Activated naive CD8-positive, alpha-beta T cell treated with anti-CD3 and anti-CD28 coated beads for 36 hours (primary cell): ENCODE measurements around the gene NR2E3. TPM values are rescaled to one million over a fixed set of nuclear protein-coding genes. Genes with fewer than 3 reads are reported as not detected.
"Not testable (repeated sequence)": the region's sequence is repeated elsewhere in the genome, so short reads cannot be mapped to it uniquely, and the experiment has no call there.

Source experiments
- DNase-seq: peaks from one replicate; pipeline ENCODE4 v3.0.0; 2021
- H3K27ac Mint-ChIP-seq: one replicate; pipeline ENCODE4 v1.8.0; 2022; ENCODE audit warnings: mild to moderate bottlenecking, moderate library complexity, mixed read lengths
- H3K27me3 Mint-ChIP-seq: one replicate; pipeline ENCODE4 v1.8.0; 2022; ENCODE audit warnings: mild to moderate bottlenecking, mixed read lengths
- H3K36me3 Mint-ChIP-seq: one replicate; pipeline ENCODE4 v1.8.0; 2021; ENCODE audit warnings: mild to moderate bottlenecking, mixed read lengths
- H3K4me1 Mint-ChIP-seq: one replicate; pipeline ENCODE4 v1.8.0; 2021; ENCODE audit warnings: mixed read lengths
- H3K4me3 Mint-ChIP-seq: one replicate; pipeline ENCODE4 v1.8.0; 2022; ENCODE audit warnings: mild to moderate bottlenecking, moderate library complexity, mixed read lengths
- H3K9me3 Mint-ChIP-seq: one replicate; pipeline ENCODE4 v1.8.0; 2022; ENCODE audit warnings: mixed read lengths
- total RNA-seq, 2 experiments: library from RNA; stranded (reverse); gene quantifications; one replicate each; pipeline ENCODE4 v1.2.3, GENCODE V29; 2021

The NR2E3 gene
- total RNA-seq, 2 experiments from 2014 or later, result not detected

- Mint-ChIP-seq H3K4me1 (no peaks in the 10 kb centered on the region), H3K9me3 (peaks cover 39% of the 10 kb centered on the region), H3K36me3 (peaks cover 48% of the 10 kb centered on the region), H3K4me3 (no peak overlapping the region), H3K27me3 (no peaks in the 10 kb centered on the region), H3K27ac (no peak overlapping the region)
- DNase-seq, result no peak
Observed at GRCh38 chr15:71821547-71822129, 11.3 kb downstream of the NR2E3 start.

DNA sequence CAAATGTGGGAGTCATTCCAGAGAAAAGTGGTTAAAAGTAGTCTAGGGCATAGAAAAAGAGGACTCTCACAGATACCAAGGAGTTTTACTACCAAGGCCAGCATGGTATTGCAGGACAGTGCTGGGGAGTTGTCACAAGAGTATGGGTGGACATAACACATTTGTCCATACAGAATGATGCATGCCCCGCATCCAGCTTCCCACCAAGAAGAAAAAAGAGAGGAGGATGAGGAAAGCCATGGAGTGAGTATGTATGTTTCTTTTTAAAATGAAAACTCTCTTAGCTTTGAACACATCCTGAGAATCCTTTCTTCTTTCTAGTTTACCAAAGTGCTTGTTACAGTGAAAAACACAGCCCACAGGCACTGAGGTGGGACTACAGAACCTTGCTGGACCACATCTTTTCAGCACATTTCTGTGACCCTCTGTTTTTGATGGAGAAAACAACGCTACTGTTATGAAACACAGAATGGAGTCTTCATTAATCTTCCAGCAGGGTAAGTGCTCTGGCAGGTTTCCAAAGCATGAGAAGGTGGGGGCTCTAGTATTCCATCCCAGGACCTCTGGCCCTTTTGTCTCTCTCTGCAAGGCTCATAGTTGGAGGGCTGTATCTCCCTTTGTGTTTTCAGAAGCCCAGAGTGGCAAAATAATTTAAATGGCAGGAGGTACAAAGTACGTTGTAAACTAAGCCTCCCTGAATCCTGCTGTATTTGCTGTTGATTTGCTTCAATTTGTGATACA lies 12.7 kb downstream of the NR2E3 start:
- H3K4me1 Mint-ChIP-seq, result no peaks in the 10 kb centered on the region
- DNase-seq, result no peak
- no peak overlapping the region for H3K27ac Mint-ChIP-seq
- peaks cover 62% of the 10 kb centered on the region for H3K36me3 Mint-ChIP-seq
- H3K4me3 Mint-ChIP-seq, result no peak overlapping the region
- H3K27me3 Mint-ChIP-seq, result no peaks in the 10 kb centered on the region
- peaks cover 36% of the 10 kb centered on the region for H3K9me3 Mint-ChIP-seq

DNA sequence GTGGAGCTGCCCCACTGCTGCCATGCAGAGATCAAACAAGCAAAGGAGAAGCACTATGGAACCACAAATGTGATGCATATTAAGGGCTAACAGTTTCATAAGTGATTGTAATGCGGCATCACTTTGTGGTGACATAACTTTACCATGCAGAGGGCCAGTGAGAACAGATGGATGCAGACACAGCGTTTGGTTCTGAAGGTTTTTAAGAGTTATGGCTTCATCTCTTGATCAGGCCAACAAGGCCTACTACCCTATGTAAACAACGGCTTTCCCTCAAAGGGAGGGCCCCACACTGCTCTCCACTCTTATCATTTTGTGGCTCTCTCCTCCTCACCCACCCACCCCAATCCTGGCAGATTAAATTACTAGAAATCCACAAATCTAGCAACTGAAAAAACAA lies 13.4 kb downstream of the NR2E3 start:
- Mint-ChIP-seq H3K4me1 (no peaks in the 10 kb centered on the region), H3K27me3 (no peaks in the 10 kb centered on the region), H3K27ac (no peak overlapping the region), H3K36me3 (peaks cover 70% of the 10 kb centered on the region), H3K9me3 (peaks cover 33% of the 10 kb centered on the region), H3K4me3 (no peak overlapping the region)
- DNase-seq, result no peak

DNA sequence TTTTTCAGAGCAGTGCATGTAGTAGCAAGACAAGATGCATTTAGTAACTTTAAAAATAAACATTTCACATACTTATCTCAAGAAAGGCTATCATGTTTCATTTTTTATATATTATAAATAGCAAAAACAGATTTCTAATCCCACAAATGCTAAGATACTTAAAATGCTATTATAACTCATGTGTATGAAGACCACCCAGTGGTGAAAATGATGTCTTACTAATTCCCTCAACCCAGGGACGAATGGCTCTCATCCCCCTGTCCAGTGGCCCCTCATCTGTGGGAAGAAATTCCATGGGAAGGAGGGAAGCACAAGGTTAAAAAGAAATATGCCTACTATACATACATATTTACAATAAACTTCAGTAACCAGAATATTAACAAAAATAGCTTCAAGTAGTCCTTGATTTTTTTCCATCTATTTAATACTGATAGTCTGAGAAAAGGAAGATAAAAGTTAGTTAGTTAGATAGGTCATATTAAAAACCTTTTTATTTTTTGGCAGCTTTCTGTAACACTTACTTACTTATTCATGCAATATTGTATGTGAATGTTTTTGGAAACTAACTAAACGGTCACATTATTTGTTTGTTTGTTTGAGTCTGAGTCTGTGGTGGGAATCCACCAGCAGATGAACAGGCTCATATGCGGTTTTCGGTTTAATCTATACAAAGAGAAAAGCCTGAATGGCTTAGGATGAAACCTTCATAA lies 14.8 kb downstream of the NR2E3 start:
- no peaks in the 10 kb centered on the region for H3K4me1 Mint-ChIP-seq
- peaks cover 80% of the 10 kb centered on the region for H3K36me3 Mint-ChIP-seq
- no peak overlapping the region for H3K4me3 Mint-ChIP-seq
- DNase-seq, result no peak
- H3K27ac Mint-ChIP-seq, result no peak overlapping the region
- peaks cover 26% of the 10 kb centered on the region for H3K9me3 Mint-ChIP-seq
- no peaks in the 10 kb centered on the region for H3K27me3 Mint-ChIP-seq

GRCh38 chr15:71826196-71826595 lies 15.8 kb downstream of the NR2E3 start:
- Mint-ChIP-seq H3K27ac (no peak overlapping the region), H3K36me3 (peaks cover 78% of the 10 kb centered on the region), H3K4me1 (no peaks in the 10 kb centered on the region), H3K9me3 (peaks cover 20% of the 10 kb centered on the region), H3K4me3 (no peak overlapping the region), H3K27me3 (no peaks in the 10 kb centered on the region)
- DNase-seq, result no peak

DNA sequence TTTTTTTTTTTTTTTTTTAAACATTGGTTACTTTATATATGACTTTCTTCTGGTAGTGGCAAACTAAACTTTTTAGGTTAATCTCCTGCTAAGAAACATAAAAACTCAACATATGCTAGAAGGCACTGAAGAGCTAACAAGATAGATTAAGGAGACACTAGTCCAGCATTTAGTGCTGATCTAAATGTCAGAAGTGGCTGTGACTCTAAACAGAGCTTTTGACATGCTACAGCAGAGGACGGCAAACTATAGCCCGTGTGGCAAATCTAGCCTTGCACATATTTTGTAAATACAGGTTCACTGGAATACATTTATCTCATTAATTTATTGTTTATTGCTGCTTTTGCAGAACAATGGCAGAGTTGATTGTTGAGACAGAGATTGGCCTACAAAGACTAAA lies 20.6 kb downstream of the NR2E3 start:
- no peak overlapping the region for H3K27ac Mint-ChIP-seq
- H3K36me3 Mint-ChIP-seq, result peaks cover 43% of the 10 kb centered on the region

GRCh38 chr15:71841563-71841962 lies 31.2 kb downstream of the NR2E3 start:
- no peak overlapping the region for H3K4me3 Mint-ChIP-seq
- DNase-seq, result no peak
- H3K27ac Mint-ChIP-seq, result no peak overlapping the region
- peaks cover 10% of the 10 kb centered on the region for H3K4me1 Mint-ChIP-seq
- no peaks in the 10 kb centered on the region for H3K27me3 Mint-ChIP-seq
- H3K9me3 Mint-ChIP-seq, result no peaks in the 10 kb centered on the region
- H3K36me3 Mint-ChIP-seq, result no peaks in the 10 kb centered on the region

More for the DNA sequence above, 20.6 kb downstream of the NR2E3 start:
- Mint-ChIP-seq H3K4me1 (no peaks in the 10 kb centered on the region), H3K9me3 (no peaks in the 10 kb centered on the region), H3K27me3 (no peaks in the 10 kb centered on the region), H3K4me3 (no peak overlapping the region)
- no peak for DNase-seq

- Mint-ChIP-seq H3K4me1 (no peaks in the 10 kb centered on the region), H3K9me3 (no peaks in the 10 kb centered on the region), H3K36me3 (peaks cover 7% of the 10 kb centered on the region), H3K27ac (no peak overlapping the region), H3K27me3 (no peaks in the 10 kb centered on the region), H3K4me3 (no peak overlapping the region)
- no peak for DNase-seq
Observed at GRCh38 chr15:71844916-71845315, 34.6 kb downstream of the NR2E3 start.

- H3K4me3 Mint-ChIP-seq, result no peak overlapping the region
- H3K4me1 Mint-ChIP-seq, result no peaks in the 10 kb centered on the region
- peaks cover 1% of the 10 kb centered on the region for H3K9me3 Mint-ChIP-seq
- H3K27me3 Mint-ChIP-seq, result no peaks in the 10 kb centered on the region
- no peak overlapping the region for H3K27ac Mint-ChIP-seq
- peaks cover 17% of the 10 kb centered on the region for H3K36me3 Mint-ChIP-seq
- no peak for DNase-seq
Observed at GRCh38 chr15:71853543-71853942, 43.2 kb downstream of the NR2E3 start.

DNA sequence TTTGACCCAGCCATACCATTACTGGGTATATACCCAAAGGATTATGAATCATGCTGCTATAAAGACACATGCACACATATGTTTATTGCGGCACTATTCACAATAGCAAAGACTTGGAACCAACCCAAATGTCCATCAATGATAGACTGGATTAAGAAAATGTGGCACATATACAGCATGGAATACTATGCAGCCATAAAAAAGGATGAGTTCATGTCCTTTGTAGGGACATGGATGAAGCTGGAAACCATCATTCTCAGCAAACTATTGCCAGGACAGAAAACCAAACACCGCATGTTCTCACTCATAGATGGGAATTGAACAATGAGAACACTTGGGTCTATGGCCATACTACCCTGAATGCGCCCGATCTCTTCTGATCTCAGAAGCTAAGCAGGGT lies 47.9 kb downstream of the NR2E3 start:
- not testable (repeated sequence) for H3K27ac Mint-ChIP-seq, H3K27me3 Mint-ChIP-seq, H3K9me3 Mint-ChIP-seq, DNase-seq, H3K4me3 Mint-ChIP-seq, H3K4me1 Mint-ChIP-seq
- H3K36me3 Mint-ChIP-seq, result peaks cover 21% of the 10 kb centered on the region
